OCI-M2 (cell line): ENCODE results near the gene IRX6.

Experiments used
- DNase-seq: peaks from one replicate; lab custom pipeline; 2025; ENCODE audit not compliant: unreplicated experiment; lab: John Stamatoyannopoulos, UW

The IRX6 gene

DNA sequence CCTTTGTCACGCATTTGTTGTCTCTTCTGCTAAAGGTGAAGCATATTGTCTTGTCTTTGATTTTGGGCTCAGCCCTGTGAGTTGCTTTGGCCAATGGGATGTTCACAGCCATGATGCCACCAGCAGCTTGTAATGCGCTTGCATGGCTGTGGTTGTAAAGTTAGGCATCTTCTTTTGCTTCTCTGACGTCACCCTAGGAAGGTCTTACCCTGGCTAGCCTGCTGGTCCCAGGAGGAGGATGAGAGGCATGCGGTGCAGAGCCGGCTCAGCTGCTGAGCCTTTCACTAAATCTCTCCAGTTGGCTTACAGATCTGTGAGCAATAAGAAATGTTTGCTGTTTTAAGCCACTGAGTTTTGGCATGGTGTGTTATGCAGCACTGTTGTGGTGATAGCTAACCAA is 40.8 kb downstream of the IRX6 start:
- DNase-seq, result no peak

DNA sequence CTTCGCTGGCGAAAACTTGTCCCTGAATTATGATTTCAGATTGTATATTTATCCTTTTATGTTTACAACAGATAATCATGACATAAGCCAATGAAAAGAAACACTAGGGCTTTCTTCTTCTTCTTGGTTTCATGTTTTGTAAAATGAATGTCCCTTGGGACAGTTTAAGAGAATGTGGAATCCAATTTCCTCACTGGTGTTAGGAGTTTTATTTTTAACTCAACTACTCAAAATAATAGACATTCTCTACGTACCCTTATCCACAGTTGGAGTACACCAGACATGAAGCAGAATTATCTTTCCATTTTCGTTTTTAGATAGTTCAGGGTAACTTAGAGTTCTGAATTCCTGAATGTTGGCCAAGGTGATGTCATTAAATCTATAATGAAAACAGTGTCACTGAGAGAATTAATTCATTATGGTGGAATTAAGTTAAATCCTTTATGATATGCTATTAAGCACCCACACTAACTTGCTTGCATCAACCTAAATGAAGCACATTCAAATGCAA is 43.4 kb downstream of the IRX6 start:
- DNase-seq, result no peak

DNA sequence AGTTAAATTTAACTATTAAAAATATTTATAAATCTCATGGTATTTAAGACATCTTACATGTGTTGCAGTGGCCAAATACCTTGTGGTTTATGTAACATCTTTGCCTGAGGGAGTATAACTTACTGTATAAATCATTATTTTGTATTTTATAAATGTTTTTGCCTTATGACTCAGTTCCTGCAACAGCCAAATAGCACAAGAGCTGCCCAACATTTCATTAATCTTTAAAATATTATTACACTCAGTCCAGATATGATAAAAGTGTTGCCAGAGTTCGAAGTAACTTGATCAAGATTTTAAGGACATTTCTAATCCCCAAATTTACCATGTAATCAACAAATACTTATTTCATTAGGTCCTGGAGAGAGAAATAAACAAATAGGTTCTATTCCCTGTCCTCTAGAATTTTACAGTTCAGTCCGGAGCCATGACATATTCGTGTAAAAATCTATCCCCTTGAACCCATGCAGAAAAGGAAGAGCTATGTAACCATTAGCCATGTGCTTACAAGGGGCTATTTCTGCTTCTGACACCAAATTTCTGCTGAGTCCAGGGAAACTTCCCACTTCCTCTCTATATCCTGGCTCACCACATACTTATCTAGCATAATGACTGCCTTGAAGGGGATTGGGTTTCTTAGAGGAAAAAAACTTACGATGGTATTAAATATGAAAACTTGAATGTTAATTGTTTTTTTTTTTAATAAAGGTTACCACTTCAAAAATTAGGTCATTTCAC is 44.0 kb downstream of the IRX6 start:
- no peak for DNase-seq

GRCh38 chr16:55369151-55369550 is 45.1 kb downstream of the IRX6 start:
- DNase-seq, result no peak

DNA sequence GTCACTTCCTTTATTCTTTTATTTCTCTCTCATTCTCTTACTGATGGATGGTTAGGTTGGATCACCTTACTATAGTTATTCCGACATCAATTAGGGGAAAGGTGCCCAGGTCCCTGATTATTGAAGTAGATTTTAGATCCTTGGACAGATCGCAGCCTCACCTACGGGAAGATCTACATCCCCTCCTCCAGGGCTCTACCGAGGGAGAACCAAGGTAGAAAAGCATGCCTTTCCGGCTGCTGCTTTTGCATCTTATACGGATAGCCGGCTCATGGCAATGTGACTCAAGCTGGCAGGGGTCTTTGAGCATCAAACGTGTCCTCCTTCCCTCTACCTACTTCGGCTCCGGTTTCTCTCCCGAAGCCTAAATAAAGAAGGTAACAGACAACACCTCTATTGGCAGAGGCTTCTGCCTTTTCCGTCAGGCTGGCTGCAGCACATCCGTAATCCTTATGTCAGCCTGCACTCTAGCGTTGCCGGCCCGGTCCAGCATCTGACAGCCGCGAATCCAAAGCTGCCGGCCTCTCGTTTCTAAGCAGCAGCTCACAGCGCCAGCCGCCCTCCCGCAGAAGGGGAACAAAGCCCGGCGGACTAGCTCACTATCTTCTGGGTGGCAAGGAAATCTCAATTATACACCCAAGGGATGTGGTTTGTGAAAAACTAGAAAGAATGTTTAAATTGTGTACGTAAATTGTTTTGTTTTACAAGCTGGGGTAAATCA is 46.9 kb downstream of the IRX6 start:
- DNase-seq, result no peak

DNA sequence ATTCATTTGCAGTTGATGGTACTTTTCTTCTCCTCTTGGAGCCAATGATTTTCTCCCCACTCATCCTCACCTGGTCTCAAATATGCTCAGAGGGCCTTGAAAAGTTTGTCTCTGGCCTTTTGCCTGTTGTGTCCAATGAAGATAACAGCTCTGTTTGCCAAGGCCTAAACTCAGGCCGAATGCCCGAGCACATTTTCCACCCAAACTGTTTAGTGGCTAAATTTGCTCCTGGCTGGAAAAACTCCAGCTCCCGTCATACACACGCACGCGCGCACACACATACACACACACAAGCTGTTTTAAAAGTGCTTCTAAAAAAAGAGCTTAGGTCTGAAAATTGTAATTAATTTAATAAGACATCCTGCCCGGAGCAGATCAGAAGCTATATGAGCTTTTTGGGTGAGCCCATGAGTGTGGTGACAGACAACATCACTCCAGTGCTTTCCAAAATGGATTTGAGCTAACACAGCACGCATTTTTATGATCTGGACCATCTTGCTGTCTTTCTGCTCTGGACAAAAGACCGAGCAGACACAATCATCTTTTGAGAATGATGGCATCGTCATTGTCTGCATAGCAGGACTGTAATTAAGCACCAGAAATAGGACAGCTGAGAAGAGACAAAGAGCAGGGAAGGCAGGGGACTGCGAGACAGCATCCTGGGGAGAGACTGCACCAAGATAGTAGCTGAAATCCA is 48.9 kb downstream of the IRX6 start:
- no peak for DNase-seq

DNA sequence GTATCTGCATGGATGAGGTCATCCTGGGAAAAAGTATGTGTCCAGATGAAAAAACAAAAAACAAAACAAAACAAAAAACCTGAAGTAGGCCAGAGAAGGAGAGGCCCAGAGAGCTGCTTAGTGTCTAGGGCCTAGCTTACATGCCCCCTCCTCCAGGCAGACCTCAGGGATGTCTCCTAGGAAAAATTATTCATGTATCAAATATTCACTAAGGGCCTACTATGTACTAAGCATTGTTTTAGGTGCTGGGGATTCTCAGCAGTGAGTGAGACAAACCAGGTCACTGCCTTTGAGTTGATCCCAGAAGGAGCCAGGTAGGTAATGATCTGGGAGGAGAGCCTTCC is 49.5 kb downstream of the IRX6 start:
- DNase-seq, result no peak

GRCh38 chr16:55376045-55376444 is 52.0 kb downstream of the IRX6 start:
- DNase-seq, result no peak

GRCh38 chr16:55376567-55377167 is 52.7 kb downstream of the IRX6 start:
- no peak for DNase-seq

DNA sequence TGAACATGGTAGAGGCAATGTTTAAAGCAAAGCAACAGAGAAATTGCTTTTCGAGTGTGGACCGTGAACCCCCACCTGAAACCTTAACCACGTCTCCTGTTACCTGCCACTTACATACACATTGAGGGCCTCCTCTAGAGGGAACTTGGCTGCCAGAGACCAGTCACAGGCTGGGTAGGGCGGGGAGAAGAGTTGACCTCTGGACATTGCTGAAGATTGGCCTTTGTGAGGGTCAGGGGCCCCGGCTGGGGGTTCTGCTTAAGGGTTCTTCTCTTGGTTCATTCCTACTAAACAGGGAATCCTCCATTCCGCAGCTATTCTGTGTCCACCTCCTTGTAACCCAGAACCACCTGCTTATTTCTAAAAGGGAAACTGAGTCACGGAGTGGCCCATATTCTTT is 53.8 kb downstream of the IRX6 start:
- DNase-seq, result no peak

- DNase-seq, result no peak
Measured at GRCh38 chr16:55378616-55379015, 54.6 kb downstream of the IRX6 start.

- no peak for DNase-seq
Measured at GRCh38 chr16:55379371-55379770, 55.4 kb downstream of the IRX6 start.

GRCh38 chr16:55379876-55380390 is 55.9 kb downstream of the IRX6 start:
- no peak for DNase-seq
